A549 (cell line): Measurements from ENCODE around the gene SNX5.

Experiments used
- HOXA7 ChIP-seq: fragments of 250-450 bp; sonication (Bioruptor Pico); IDR thresholded peaks from 2 replicates; pipeline ENCODE4 v1.5.0; 2020; ENCODE audit warnings: mild to moderate bottlenecking, moderate library complexity
- HOXB13 ChIP-seq: fragments of 250-450 bp; sonication (Bioruptor Pico); IDR thresholded peaks from 2 replicates; pipeline ENCODE4 v1.5.0; 2020; ENCODE audit warnings: low read depth, mild to moderate bottlenecking, moderate library complexity
- POLR2A ChIP-seq: IDR thresholded peaks from 2 replicates; pipeline ENCODE4 v1.6.1; 2012; ENCODE audit warnings: mild to moderate bottlenecking, low read length
- TF ChIP-seq, protein P1 (sequence below): fragments of 450-650 bp; IDR thresholded peaks from 2 replicates; pipeline ENCODE4 v1.6.1; 2014; ENCODE audit warnings: antibody characterized with exemption
- TF ChIP-seq, protein P2 (sequence below): IDR thresholded peaks from 2 replicates; pipeline ENCODE4 v1.6.1; 2012
- TF ChIP-seq, protein P3 (sequence below): fragments of >200 bp; sonication (Bioruptor Twin); formaldehyde crosslinking; IDR thresholded peaks from 3 replicates; pipeline ENCODE4 v1.5.1; 2016
- TF ChIP-seq, protein P4 (sequence below): fragments of 150-350 bp; IDR thresholded peaks from 2 replicates; pipeline ENCODE4 v1.6.1; 2014; ENCODE audit warnings: low read depth, mild to moderate bottlenecking, low read length

DNA sequence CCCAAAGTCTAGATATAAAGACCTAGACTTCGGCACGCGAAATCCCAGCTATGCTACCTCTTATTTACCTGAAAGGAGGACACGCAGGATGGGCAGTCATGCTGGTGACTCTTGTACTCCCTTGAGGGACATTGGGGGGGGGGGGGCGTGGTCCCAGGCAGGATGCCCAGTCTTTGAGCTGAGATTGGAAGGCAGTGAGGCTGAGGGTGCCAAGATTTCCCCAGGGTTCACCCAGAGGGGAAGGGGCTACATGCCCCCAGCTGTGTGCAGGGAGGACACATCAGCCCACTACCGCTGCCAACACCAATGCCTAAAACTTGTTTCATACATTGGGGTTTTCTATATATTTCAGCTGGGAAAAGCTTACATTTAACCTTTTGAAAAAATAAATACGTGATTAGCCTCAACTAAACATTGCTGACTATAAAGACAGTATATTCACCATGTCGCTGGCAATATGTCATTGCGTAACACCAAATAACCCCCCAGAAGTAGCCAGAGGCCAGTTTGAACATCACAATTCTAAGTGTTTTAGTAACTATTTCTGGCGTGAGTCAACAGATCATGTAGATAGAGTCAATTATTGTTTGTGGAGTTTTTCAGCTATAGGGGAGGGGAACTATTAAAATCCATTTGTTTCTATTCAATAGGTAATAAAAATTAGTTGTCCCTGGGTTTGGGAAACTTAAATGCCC lies 21.8 kb upstream of the SNX5 start:
- TF ChIP-seq, protein P1, sequence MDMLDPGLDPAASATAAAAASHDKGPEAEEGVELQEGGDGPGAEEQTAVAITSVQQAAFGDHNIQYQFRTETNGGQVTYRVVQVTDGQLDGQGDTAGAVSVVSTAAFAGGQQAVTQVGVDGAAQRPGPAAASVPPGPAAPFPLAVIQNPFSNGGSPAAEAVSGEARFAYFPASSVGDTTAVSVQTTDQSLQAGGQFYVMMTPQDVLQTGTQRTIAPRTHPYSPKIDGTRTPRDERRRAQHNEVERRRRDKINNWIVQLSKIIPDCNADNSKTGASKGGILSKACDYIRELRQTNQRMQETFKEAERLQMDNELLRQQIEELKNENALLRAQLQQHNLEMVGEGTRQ = no peak
- TF ChIP-seq, protein P2, sequence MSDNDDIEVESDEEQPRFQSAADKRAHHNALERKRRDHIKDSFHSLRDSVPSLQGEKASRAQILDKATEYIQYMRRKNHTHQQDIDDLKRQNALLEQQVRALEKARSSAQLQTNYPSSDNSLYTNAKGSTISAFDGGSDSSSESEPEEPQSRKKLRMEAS = no peak
- TF ChIP-seq HOXA7 (no peak), POLR2A (no peak), HOXB13 (CRISPR knock-in tag) (no peak)
- TF ChIP-seq, protein P3, sequence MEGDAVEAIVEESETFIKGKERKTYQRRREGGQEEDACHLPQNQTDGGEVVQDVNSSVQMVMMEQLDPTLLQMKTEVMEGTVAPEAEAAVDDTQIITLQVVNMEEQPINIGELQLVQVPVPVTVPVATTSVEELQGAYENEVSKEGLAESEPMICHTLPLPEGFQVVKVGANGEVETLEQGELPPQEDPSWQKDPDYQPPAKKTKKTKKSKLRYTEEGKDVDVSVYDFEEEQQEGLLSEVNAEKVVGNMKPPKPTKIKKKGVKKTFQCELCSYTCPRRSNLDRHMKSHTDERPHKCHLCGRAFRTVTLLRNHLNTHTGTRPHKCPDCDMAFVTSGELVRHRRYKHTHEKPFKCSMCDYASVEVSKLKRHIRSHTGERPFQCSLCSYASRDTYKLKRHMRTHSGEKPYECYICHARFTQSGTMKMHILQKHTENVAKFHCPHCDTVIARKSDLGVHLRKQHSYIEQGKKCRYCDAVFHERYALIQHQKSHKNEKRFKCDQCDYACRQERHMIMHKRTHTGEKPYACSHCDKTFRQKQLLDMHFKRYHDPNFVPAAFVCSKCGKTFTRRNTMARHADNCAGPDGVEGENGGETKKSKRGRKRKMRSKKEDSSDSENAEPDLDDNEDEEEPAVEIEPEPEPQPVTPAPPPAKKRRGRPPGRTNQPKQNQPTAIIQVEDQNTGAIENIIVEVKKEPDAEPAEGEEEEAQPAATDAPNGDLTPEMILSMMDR = no peak
- TF ChIP-seq, protein P4, sequence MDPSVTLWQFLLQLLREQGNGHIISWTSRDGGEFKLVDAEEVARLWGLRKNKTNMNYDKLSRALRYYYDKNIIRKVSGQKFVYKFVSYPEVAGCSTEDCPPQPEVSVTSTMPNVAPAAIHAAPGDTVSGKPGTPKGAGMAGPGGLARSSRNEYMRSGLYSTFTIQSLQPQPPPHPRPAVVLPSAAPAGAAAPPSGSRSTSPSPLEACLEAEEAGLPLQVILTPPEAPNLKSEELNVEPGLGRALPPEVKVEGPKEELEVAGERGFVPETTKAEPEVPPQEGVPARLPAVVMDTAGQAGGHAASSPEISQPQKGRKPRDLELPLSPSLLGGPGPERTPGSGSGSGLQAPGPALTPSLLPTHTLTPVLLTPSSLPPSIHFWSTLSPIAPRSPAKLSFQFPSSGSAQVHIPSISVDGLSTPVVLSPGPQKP = no peak
